Stomach (tissue), 4 donors: ENCODE measurements around the gene PALLD.

Experiments
- CTCF ChIP-seq, 7 experiments: fragments of 450-650 bp in 4 of 7; fragments of 200-600 bp in 3 of 7; sonication (generic) in 3 of 7; IDR thresholded peaks; one replicate each; pipeline ENCODE4 v1.5.1; 2016 to 2019; ENCODE audit warnings: antibody characterized with exemption in 7 of 7, control low read depth in 2 of 7, mild to moderate bottlenecking in 1 of 7
- EP300 ChIP-seq: sonication (generic); formaldehyde crosslinking; IDR thresholded peaks from one replicate; pipeline ENCODE4 v1.6.1; 2017; ENCODE audit warnings: antibody characterized with exemption
- POLR2A ChIP-seq, 4 donors: fragments of 450-650 bp; IDR thresholded peaks; one replicate each; pipeline ENCODE4 v1.6.1; 2016; ENCODE audit warnings: antibody characterized with exemption in 4 of 4, control low read depth in 2 of 4, mild to moderate bottlenecking in 1 of 4, moderate library complexity in 1 of 4
- POLR2AphosphoS5 ChIP-seq, 3 donors: sonication (generic); formaldehyde crosslinking; IDR thresholded peaks; one replicate each; pipeline ENCODE4 v1.6.1; 2016; ENCODE audit warnings: antibody characterized with exemption in 3 of 3

- TF ChIP-seq POLR2A (IDR thresholded peaks at IDR 0.05) (no peak), CTCF (IDR thresholded peaks at IDR 0.05) (no peak), POLR2AphosphoS5 (IDR thresholded peaks at IDR 0.05) (no peak), EP300 (no peak)
These were observed 65.3 kb downstream of the PALLD start for GRCh38 chr4:168562041-168562571.
